GM21786 (cell line): ENCODE data around the gene PSKH1.
"Not testable (repeated sequence)": the region's sequence is repeated elsewhere in the genome, so short reads cannot be mapped to it uniquely, and the experiment has no call there.

Experiments used
- ATAC-seq: cut with Tn5 transposase; IDR thresholded peaks from one replicate; pipeline ENCODE4 v1.9.1; 2021; ENCODE audit not compliant: unreplicated experiment

PSKH1 gene

DNA sequence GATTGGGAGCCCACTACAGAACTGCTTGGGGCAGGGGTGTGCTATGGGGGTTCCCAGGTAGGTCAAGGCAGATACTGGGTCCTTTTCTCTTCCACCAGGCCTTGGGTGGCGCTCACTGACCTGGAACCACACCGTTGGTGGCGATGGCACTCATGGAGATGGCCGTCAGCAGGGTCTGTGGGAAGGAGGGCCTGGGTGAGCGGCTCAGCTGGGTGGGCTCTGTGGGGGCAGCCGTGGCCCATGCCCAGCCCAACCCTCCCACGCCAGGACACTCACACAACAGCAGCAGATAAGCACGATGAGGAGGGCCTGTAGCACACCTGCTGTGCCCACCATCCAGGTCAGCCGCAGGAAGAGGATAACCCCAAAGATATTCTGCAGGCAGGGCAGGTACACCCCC, 64.6 kb downstream of the PSKH1 start:
- no peak for ATAC-seq

GRCh38 chr16:67959536-67960329, 66.7 kb downstream of the PSKH1 start:
- no peak for ATAC-seq

DNA sequence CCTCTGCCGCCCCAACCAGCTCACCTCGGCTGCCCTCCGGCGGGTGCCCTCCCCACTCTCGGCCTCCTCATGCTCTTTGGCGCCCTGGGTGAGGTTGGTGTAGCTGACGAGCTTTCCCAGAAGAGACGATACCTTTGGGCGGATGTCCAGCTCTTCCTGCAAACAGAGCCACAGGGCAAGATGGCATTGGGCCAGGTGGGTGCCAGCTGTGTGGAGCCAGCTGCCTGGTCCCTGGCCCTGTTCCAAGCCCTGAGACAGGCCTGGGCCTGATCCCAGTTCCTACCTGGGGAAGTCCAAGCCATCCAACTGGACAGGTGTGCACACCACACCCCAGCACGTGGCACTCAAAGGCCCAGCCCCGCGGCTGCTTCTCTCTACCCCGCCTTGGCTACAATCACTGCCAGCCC, 68.5 kb downstream of the PSKH1 start:
- ATAC-seq: no peak

DNA sequence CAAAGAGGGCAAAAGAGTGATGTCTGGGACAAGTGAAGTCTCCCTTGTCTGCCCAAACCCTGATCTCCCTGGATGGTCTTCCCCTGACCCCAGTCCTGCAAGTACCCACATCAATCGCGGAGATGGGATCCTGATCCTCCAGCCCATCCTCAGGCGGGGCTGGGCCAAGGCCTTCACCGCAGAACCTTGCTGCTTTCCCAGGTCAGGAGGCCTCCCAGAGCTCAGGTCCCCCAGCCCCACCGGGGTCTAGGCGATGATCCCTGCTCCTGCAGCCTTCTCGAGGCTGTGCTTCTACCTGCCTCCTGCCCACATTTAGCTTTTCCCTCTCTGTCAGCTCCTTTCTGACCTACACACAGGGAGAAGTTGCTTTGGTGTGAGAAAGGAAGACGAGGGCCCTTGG, 69.1 kb downstream of the PSKH1 start:
- no peak for ATAC-seq

DNA sequence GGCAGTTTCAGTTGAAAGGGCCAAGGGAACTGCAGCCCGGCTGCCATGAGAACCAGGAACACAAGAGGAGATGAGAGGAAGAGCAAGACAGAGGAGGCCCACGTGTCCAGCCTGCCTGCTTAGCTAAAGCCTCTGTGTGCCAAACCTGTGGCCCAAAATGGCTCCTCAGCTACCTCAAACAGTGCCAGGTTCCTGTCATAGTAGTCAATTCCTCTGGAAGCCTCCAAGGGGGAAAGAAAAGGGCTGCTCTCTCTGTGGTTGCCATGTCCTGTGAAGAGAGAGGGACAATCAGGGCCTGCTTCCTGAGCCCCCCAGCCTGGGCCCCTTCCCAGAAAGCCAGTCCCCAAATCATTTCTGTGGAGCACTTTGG, 70.2 kb downstream of the PSKH1 start:
- ATAC-seq: no peak

- ATAC-seq: no peak
Measured at GRCh38 chr16:67963662-67964321, 70.7 kb downstream of the PSKH1 start.

DNA sequence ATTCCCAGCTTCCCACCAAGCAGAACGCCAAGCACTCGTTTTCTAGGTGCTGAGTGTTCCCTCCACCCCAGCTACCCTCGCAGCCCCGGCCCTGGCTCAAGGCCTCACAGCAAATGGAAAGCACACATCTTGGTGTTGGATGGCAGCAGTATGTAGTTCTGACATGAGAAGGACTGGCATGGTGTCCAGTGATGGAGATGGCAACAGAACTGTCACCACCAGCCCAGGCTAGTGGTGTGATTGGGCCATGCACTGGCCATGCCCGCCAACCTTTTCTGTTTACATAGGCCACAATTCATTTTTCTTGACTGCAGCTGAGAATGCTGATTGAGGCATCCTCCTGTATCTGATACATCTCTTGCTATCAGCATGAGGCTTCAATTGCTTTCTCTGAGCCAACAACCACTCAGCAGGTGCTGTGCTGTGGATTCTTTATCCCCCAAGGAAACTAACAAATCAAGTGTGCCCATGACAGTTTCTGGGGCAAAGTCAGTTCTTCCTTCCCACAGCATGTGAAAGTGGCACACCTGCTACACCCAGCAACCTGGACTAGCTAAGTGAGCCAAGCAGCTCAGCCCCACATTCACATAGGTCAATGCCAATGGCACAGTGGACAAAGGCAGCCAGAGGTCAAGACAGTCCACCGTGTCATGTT, 71.5 kb downstream of the PSKH1 start:
- ATAC-seq: no peak

GRCh38 chr16:67965668-67966548, 72.9 kb downstream of the PSKH1 start:
- ATAC-seq: no peak

GRCh38 chr16:67966549-67967182, 73.6 kb downstream of the PSKH1 start:
- no peak for ATAC-seq

- no peak for ATAC-seq
Measured at GRCh38 chr16:67967183-67967957, 74.3 kb downstream of the PSKH1 start.

GRCh38 chr16:67967958-67968399, 74.9 kb downstream of the PSKH1 start:
- ATAC-seq: peak; percentile 17

- peak; percentile 69 for ATAC-seq
Measured at GRCh38 chr16:67968400-67969253, 75.6 kb downstream of the PSKH1 start, which contains the start of gene SLC12A4. Gene SLC12A4 (minus strand): TSS chr16:67968637. CDS start chr16:67968553, 84 bp downstream.

DNA sequence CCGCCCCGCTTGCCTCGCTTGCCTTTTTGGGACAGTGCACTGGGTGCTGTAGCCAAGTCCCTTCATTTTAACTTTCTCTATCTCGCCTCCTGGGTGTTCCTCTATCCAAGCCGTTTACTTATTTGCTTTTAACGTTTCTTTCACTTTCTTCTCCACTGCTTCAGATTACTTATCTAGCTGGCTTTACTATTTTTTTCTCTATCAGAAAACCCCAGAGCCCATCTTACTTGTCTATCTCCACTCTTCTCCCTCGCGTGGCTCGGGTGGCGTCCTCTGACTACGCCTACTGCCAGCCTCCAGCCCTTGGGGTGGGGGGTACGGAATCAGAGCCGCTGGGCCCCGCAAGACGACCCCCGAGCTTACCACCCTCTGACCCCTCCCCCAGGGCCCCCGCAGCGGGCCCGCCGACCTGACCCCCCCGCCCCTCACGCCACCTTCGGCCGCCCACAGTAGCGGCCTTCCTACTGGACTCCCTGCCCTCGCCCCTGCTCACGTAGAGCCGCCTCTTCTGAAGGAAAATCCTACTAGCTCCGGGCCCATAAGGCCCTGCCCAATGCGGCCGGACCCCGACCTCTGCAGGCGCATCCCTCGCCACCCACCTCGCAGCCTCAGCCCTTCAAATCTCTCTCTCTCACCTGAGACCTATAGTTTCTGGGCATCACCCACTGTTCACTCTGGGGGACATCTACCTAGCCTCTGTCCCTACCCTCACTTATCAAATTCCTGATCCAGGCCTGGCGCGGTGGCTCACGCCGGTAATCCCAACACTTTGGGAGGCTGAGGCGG, 76.4 kb downstream of the PSKH1 start:
- ATAC-seq: no peak

DNA sequence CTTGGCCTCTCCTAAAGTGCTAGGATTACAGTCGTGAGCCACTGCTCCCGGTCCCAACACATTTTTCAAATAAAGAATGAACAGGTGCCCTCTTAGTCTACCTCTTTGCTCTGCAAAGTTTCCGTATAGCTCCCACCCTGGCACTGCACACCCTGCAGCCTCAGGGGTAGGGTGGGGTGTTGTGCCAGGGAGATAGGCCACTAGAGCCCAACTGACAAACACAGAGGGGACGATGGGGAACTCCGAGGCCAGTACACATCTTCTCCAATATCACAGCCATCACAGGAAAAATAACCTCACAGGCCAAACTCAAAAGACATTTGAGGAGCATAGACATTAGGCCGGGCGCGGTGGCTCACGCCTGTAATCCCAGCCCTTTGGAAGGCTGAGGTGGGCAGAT, 78.1 kb downstream of the PSKH1 start:
- no peak for ATAC-seq

GRCh38 chr16:67972285-67972684, 79.2 kb downstream of the PSKH1 start:
- not testable (repeated sequence) for ATAC-seq

DNA sequence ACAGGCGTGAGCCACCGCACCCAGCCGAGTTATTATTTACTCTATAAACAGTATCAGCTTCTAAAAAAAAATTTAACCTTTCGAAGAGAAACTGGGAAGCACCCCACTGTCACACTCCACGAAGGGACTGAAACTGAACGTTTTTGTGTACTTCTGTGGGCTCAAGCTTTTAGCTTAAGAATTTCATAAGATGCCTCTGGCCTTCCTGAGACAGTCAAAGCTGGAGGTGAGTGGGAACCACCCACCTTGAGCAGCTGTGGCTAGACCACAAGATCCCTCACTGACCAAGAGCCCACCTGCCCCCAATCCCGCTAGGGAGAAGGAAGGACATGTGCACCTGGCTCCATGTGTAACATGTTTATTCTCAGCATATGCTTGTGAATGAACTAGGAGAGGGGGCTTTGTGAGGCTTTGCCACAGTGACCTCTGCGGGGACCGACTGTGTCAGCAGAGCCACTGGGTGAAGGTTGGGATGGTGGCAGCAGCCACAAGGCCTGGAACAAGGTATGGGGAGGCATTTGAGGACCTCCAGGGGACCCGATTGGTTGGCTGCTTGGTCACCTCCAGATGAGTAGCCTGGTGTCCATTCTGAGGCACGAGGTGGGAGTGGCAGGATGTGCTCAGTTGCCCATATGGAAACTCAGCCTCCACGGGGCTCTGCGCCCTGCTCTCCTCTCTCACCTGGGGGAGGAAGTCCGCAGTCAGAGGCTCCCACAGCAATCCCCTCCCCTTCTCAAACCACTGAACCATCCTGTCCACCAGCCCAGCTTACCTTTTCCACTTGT, 82.5 kb downstream of the PSKH1 start:
- ATAC-seq: no peak

- ATAC-seq: no peak
Measured at GRCh38 chr16:67976205-67976604, 83.2 kb downstream of the PSKH1 start.
